Stimulated activated memory B cell treated with anti-CD40 and anti-IgM and Interleukin-4, amounts not matched to agents 10 μg/mL and 1 μg/mL and 100 μg/mL, for 72 hours (primary cell): ENCODE measurements around the gene IGF2BP3.
"Not testable (repeated sequence)": the region's sequence is repeated elsewhere in the genome, so short reads cannot be mapped to it uniquely, and the experiment has no call there.

ENCODE experiments used
- ATAC-seq: fragments of 150-1000 bp; cut with Tn5 transposase; 2 replicates; pipeline ENCODE4 v1.10.0; 2021
- H3K27ac Mint-ChIP-seq: one replicate; pipeline ENCODE4 v1.8.0; 2022; ENCODE audit warnings: mild to moderate bottlenecking, mixed read lengths
- H3K27me3 Mint-ChIP-seq: one replicate; pipeline ENCODE4 v1.8.0; 2022; ENCODE audit warnings: mixed read lengths
- H3K36me3 Mint-ChIP-seq: one replicate; pipeline ENCODE4 v1.8.0; 2022; ENCODE audit warnings: mixed read lengths
- H3K4me1 Mint-ChIP-seq: one replicate; pipeline ENCODE4 v1.8.0; 2022; ENCODE audit warnings: mixed read lengths
- H3K4me3 Mint-ChIP-seq: one replicate; pipeline ENCODE4 v1.8.0; 2022; ENCODE audit warnings: mild to moderate bottlenecking, moderate library complexity, mixed read lengths
- H3K9me3 Mint-ChIP-seq: one replicate; pipeline ENCODE4 v1.8.0; 2022; ENCODE audit warnings: mixed read lengths

IGF2BP3 gene

DNA sequence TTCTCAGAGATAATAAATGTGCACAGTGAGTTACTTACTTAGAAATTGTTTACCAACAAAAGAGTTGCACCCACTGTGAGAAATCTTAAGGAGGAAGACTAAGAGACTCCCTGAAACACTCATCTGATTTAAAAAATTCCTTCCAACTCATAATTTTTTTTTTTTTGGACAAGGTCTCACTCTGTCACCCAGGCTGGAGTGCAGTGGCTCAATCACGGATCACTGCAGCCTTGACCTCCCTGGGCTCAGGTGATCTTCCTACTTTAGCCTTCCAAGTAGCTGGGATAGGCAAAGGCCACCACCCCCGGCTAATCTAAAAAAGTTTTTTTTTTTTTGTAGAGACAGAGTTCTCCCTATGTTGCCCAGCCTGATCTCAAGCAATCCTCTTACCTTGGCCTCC is 135.2 kb downstream of the IGF2BP3 start:
- Mint-ChIP-seq H3K27me3 (no peaks in the 10 kb centered on the region), H3K4me3 (no peak overlapping the region), H3K27ac (no peak overlapping the region), H3K36me3 (peaks cover 6% of the 10 kb centered on the region), H3K9me3 (no peaks in the 10 kb centered on the region), H3K4me1 (no peaks in the 10 kb centered on the region)
- ATAC-seq = no peak

DNA sequence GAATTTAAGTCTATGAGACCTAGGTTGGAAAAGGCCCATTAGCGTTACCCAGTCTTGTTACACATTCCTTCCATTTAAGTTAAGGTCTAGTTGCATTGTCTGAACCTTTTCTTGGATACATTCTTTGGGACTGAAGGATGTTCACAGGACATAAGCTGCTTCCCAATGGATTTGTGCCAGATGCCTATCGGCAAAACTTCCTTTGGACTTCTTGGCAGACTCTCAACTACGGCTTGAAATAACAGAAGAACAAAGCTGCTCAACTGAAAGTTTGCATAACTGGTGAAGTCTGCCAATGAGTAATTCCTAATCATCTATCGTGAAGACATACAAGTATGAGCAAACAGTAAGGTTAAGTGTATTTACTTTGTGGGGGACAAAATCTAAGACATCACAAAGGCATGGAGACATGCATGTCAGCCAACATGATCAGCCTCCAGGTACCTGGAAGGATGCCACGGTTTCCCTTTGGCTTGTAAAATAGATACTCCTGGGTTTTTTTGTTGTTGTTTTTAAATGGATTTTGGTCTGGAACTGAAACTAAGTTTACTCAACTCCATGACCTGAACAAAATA is 135.7 kb downstream of the IGF2BP3 start:
- Mint-ChIP-seq H3K27me3 (no peaks in the 10 kb centered on the region), H3K27ac (no peak overlapping the region), H3K4me3 (no peak overlapping the region)

DNA sequence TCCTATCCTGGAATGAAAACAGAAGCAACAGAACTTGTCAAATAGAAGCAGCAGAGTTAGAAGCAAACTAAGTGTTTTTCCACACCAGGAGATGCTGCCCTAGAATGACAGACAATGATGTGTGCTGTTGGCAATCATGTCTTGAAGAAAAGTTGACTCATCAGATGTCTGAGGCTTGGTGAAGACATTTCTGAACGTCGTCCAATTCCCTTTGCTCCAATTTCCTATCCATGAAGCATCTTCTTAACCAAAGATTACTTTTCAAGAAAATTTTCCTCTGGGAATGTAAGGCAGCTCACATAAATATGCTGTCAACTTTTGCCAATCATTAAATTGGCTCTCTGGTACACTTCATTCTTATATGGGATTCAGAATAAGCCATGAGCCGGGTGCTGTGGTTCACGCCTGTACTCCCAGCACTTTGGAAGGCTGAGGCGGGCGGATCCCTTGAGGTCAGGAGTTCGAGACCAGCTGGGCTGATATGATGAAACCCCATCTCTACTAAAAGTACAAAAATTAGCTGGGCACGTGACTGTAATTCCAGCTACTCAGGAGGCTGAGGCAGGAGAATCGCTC is 136.5 kb downstream of the IGF2BP3 start:
- H3K36me3 Mint-ChIP-seq = peaks cover 6% of the 10 kb centered on the region
- H3K4me3 Mint-ChIP-seq = no peak overlapping the region
- H3K4me1 Mint-ChIP-seq = no peaks in the 10 kb centered on the region
- H3K27ac Mint-ChIP-seq = no peak overlapping the region
- H3K27me3 Mint-ChIP-seq = no peaks in the 10 kb centered on the region
- no peaks in the 10 kb centered on the region for H3K9me3 Mint-ChIP-seq
- no peak for ATAC-seq

More for the DNA sequence above, 135.7 kb downstream of the IGF2BP3 start:
- Mint-ChIP-seq H3K4me1 (no peaks in the 10 kb centered on the region), H3K36me3 (peaks cover 6% of the 10 kb centered on the region), H3K9me3 (no peaks in the 10 kb centered on the region)
- ATAC-seq = no peak

DNA sequence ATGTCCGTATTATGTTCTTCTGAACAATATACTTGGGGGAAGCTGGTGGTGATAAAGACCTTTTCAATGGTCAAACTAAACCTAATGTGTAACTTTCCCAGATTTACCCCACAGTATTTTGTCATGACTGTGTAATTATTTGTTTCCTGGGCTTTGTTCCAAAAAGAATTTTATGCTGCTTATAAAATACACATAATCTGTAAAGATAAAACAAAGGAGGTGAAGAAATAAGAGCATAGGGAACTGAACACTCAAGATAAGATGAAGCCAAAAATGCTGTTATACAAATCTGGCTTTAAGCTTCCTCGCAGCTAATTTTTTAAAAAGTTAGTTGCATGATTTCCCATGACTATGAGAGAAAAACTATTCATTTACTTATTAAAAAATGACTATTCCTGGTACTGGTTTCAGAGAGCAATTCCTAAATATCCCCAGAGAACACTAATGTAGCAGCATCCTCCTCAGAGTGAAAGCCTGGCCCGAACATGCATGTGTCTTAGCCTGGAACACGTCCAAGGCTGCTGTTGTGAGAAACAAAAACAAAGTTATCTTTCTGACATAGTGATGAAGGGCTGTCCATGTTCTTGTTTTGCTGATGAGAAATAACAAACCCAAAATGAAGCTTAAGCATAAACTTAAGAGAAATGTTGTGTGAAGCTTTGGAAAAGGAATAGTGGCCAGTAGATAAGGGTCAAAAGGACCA is 137.2 kb downstream of the IGF2BP3 start:
- Mint-ChIP-seq H3K27me3 (no peaks in the 10 kb centered on the region), H3K9me3 (no peaks in the 10 kb centered on the region), H3K27ac (no peak overlapping the region), H3K36me3 (peaks cover 6% of the 10 kb centered on the region), H3K4me3 (no peak overlapping the region), H3K4me1 (no peaks in the 10 kb centered on the region)
- no peak for ATAC-seq

DNA sequence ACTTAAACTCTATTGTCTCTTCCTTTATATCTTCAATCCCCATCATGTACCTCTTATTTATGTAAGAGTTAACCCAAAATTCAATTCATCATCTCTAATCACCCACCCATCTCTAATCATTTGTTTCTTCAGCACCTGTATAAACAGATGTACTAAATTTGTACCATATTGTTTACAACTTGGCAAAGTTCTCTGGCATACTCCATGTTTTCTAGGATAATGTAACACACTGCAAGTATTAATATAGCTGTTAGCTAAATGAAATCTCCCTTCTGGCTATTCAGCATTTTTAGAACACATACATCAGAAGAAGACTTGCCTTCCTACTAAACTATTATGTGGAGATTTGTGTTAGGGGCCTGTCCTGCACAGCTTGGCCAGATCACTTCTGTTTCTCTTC is 138.1 kb downstream of the IGF2BP3 start:
- Mint-ChIP-seq H3K27me3 (no peaks in the 10 kb centered on the region), H3K4me1 (no peaks in the 10 kb centered on the region), H3K27ac (no peak overlapping the region), H3K36me3 (no peaks in the 10 kb centered on the region), H3K4me3 (no peak overlapping the region), H3K9me3 (no peaks in the 10 kb centered on the region)
- no peak for ATAC-seq

DNA sequence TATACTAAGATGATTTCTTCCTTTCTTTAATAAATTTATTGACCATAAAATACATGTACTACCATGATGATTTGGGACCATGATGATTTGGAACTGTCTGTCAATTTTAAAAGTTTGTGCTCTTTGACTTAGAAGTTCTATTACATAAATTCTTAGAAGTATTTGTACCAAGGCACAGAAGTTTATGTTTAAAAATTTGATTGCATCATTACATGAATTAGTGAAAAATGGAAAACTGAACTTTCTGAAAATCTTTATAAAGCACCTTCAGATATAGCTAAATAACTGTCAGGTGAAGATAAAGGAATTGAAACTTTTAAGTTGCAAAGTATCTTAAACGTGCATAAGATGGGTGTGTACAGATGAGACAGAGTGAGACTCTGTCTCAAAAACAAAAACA is 139.2 kb downstream of the IGF2BP3 start:
- Mint-ChIP-seq H3K9me3 (no peaks in the 10 kb centered on the region), H3K4me1 (no peaks in the 10 kb centered on the region)
- ATAC-seq = no peak

DNA sequence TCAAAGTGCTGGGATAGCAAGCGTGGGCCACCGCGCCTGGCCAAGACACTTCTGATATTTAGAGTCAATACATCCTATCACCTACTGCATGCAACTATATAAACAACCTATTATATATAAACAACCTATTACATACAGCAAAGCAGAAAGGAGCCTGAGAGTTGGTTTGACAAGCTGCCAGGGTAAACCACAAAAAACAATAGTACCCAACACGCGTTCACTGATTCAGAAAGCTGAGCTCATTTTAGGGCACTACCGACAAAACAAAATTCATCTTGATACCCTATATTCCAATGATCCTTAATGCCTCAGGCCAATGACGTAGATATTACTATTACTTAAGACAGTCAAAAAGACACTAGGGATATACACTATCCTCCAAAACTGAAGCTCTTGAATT is 154.9 kb downstream of the IGF2BP3 start:
- Mint-ChIP-seq H3K4me1 (no peaks in the 10 kb centered on the region), H3K4me3 (no peak overlapping the region), H3K9me3 (no peaks in the 10 kb centered on the region), H3K27ac (no peak overlapping the region), H3K27me3 (peaks cover 10% of the 10 kb centered on the region), H3K36me3 (no peaks in the 10 kb centered on the region)
- ATAC-seq = no peak

More for the DNA sequence above, 139.2 kb downstream of the IGF2BP3 start:
- Mint-ChIP-seq H3K27me3 (no peaks in the 10 kb centered on the region), H3K27ac (no peak overlapping the region), H3K36me3 (no peaks in the 10 kb centered on the region), H3K4me3 (no peak overlapping the region)

DNA sequence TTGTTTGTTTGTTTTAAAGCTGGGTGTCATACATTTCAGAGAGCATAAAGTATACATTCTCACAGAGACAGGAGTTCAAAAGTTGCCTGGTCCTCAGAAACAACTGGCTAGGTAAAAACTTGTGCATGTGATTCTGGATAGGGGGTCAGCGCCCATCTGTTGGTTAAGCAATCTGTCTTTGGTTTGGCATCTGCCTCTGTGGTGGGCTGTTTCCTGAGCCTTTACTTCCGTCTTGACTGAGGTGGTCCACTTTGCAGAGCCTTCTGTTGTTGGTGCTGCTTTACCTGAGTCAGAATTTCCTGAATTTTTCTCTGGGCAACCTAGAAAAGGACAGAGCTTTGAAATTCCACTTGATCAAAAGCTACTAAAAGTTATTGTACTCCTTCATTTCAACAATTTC is 158.2 kb downstream of the IGF2BP3 start:
- H3K9me3 Mint-ChIP-seq, ATAC-seq, H3K27me3 Mint-ChIP-seq, H3K4me1 Mint-ChIP-seq, H3K4me3 Mint-ChIP-seq, H3K27ac Mint-ChIP-seq: not testable (repeated sequence)
- peaks cover 18% of the 10 kb centered on the region for H3K36me3 Mint-ChIP-seq

DNA sequence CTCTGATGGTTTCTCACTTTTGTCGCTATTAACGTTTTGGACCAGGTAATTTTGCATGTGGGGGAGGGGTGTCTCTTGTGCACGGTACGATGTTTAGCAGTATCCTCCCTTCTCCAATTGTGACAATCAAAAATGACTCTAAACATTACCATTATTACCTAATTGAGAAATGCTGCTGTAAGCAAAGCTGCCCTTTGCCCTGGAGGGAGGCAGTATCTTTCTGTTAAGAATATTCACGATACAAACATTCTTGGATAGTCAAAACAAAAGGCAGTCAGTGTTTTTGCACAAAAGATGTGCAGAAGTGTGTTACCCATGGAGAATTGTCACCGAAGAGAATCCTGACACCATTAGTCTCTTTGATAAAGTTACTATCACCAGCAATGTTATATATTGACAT is 161.5 kb downstream of the IGF2BP3 start:
- H3K27me3 Mint-ChIP-seq = no peaks in the 10 kb centered on the region
- peaks cover 46% of the 10 kb centered on the region for H3K36me3 Mint-ChIP-seq
- peaks cover 34% of the 10 kb centered on the region for H3K4me1 Mint-ChIP-seq
- H3K4me3 Mint-ChIP-seq = no peak overlapping the region
- no peak for ATAC-seq
- H3K9me3 Mint-ChIP-seq = no peaks in the 10 kb centered on the region
- H3K27ac Mint-ChIP-seq = no peak overlapping the region

DNA sequence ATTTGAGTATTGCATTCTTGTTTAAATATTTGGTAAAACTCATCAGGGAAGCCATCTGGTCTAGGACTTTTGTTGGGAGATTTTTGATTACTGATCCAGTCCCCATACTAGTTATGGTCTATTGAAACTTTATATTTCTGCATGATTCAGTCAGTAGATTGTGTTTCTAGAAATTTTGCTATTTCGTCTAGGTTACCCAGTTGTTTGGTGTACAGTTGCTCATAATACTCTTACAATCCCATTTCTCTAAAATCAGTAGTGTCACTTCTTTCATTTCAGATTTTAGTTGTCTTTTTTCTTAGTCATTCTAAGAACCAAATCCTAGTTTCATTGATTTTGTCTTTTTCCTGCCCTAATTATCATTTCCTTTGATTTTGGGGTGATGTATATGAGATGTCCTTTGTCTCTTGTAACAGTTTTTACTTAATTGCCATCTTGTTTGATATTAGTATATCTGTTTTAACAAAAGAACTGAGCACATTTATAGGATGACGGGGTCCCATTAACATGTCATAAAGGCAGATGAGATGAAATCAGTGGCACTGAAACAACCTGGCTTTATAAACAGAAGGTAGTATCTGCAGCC is 163.3 kb downstream of the IGF2BP3 start:
- Mint-ChIP-seq H3K4me3 (no peak overlapping the region), H3K27me3 (no peaks in the 10 kb centered on the region), H3K27ac (no peak overlapping the region), H3K9me3 (no peaks in the 10 kb centered on the region), H3K36me3 (peaks cover 60% of the 10 kb centered on the region), H3K4me1 (peaks cover 47% of the 10 kb centered on the region)
- ATAC-seq = no peak

DNA sequence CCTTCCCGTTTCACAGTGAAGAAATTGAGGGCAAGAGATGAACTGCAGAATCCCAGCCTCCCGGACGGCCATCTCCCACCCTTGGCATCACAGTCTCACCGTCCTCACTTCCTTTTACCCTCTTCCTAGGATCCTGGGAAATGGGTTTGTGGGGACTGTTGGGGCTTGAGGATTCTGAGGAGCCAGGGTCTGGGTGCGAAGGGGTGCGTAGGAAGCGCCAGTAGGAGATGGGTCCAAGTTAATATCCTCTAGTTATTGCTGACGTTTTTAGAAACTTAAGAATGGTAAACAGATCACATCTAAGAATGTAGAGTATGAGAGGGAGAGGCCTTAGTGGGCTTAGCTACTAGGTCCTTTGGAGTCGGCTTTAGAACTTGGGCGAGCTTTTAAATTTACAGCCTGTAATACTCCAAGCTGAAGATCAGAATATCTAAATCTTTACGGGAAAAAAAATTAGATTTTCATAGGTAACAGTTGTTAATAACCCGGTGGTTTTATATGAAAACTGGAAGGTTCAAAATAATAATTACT is 170.5 kb downstream of the IGF2BP3 start:
- peaks cover 43% of the 10 kb centered on the region for H3K4me1 Mint-ChIP-seq
- peak overlapping the region; percentile 81 for H3K4me3 Mint-ChIP-seq
- H3K27ac Mint-ChIP-seq = peak overlapping the region; percentile 85
- H3K36me3 Mint-ChIP-seq = peaks cover 25% of the 10 kb centered on the region
- H3K9me3 Mint-ChIP-seq = no peaks in the 10 kb centered on the region
- ATAC-seq = no peak
- no peaks in the 10 kb centered on the region for H3K27me3 Mint-ChIP-seq

DNA sequence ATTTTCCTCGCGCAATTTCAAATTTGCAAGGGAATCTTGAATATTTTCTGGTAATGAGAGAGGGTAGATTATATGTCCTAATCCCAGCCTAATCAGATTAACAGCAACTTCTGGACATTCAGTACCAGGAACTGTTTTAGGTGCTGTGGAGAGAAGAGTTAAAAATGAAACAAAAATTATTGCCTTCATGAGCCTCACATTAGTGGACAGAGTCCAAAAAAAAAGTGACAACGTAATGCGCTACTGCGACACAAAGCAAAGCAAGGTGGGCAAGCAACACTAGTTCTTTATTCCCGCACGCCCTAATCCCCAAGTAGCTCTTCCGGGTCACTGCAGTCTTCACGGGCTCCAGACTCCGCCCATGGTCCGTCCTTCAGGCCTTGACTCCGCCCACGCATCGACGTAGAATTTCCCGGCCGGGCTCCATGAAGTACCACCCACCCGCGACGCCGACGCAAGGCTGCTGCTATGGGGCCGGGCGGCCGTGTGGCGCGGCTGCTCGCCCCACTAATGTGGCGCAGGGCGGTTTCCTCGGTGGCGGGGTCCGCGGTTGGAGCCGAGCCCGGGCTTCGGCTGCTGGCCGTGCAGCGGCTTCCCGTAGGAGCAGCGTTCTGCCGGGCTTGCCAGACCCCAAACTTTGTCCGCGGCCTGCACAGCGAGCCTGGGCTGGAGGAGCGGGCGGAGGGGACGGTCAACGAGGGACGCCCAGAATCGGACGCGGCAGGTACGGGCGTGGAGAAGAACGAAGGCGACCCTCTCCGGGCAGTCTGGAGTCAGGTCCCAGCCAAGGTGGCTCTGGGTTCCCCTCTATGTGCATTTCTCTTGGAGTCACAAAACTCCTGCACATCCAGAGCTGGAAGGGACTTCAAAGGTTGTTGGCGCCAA is 171.2 kb downstream of the IGF2BP3 start, which contains the start of gene MALSU1:
TSS of gene MALSU1 (plus strand) at position 455 of the 885 bp plus-strand sequence. CDS start at position 469, 14 bp downstream.
- no peaks in the 10 kb centered on the region for H3K27me3 Mint-ChIP-seq
- peak within 1 kb of the TSS; percentile 85 for H3K27ac Mint-ChIP-seq
- H3K36me3 Mint-ChIP-seq = peaks cover 18% of the 10 kb centered on the region
- no peaks in the 10 kb centered on the region for H3K9me3 Mint-ChIP-seq
- peaks cover 35% of the 10 kb centered on the region for H3K4me1 Mint-ChIP-seq
- H3K4me3 Mint-ChIP-seq = peak within 1 kb of the TSS; percentile 81
- peak; percentile 100 for ATAC-seq

DNA sequence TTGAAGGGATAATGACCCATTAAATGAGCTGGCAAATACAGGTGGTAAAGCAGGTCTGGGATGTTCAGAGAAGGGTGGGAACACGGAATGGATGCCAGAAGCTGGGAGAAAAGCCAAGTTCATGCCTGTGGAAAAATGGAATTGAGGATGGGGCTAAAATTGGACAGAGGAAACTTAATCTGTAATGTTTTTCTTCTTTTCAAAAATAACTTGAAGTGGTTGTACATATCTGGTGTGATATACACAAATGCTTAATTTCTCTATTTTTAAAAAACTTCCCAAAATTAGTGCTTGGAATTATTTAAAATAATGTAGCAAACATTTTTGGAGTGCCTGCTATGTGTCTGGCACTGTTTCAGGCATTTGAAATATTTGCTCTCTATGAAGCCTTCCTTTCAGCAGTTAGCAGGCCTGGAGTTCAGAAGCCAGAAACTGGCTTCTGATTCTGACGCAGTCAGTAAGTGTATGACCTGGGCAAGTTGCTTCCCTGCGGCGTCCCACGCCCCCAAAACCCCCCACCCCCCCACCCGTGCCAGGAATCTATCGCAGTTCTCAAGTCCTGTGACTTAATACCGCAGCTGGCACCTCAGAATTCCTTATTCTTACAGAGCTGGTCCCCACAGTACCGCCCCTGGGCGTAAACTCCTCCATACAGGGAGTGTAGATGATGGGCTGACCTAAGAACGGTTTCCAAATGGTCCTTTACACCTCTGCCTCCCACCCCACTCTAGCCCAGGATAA is 172.0 kb downstream of the IGF2BP3 start:
- H3K27me3 Mint-ChIP-seq = no peaks in the 10 kb centered on the region
- peaks cover 32% of the 10 kb centered on the region for H3K4me1 Mint-ChIP-seq
- no peak for ATAC-seq
- H3K4me3 Mint-ChIP-seq = peak overlapping the region; percentile 81
- H3K27ac Mint-ChIP-seq = peak overlapping the region; percentile 85
- peaks cover 15% of the 10 kb centered on the region for H3K36me3 Mint-ChIP-seq
- H3K9me3 Mint-ChIP-seq = no peaks in the 10 kb centered on the region

DNA sequence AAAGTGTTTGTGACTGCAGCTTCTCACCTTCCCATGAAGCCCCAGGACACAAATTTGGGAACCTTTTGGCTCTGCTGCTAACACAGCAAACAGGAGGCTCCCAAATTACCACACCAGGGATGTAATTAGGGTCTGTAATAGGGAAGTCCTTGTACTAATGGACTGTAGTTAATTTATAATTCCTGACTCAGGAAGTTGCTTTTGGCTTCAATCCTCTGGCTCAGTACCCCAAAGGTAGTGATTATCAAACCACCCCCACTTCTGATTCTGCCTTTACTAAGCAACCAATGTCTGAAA is 174.9 kb downstream of the IGF2BP3 start:
- no peak for ATAC-seq
- peaks cover 7% of the 10 kb centered on the region for H3K27me3 Mint-ChIP-seq

More for the DNA sequence above, 174.9 kb downstream of the IGF2BP3 start:
- Mint-ChIP-seq H3K4me3 (no peak overlapping the region), H3K4me1 (peaks cover 9% of the 10 kb centered on the region), H3K27ac (no peak overlapping the region), H3K9me3 (no peaks in the 10 kb centered on the region), H3K36me3 (no peaks in the 10 kb centered on the region)
